ENCODE measurements around the gene AMBRA1.

AMBRA1 gene

DNA sequence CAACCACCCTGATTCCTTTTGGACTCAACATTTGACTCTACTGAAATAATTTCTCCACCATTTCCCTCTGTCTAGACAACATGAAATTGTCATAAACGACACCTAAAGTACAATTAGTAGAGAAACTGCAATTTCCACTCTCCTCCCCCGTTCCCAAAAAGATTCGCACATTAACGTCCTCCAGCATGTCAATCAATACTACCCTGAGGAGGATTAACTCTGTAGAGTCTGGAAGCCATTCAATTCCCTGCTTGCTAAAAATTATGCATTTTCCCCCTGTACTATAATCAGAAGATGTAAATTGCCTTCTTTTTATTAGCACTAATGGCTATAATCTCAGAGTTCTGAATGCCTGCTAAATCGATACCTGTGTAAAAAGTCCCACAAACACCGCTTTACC lies 70.5 kb downstream of the AMBRA1 start:
- TF ChIP-seq GABPA (IDR thresholded peaks at IDR 0.05; ENCODE audit: low read depth) (no peak), REST (IDR thresholded peaks at IDR 0.05; ENCODE audit: insufficient replicate concordance, low read depth) (no peak), SPI1 (IDR thresholded peaks at IDR 0.05; ENCODE audit: borderline replicate concordance, low read depth) (no peak), CTCF (IDR thresholded peaks at IDR 0.05; ENCODE audit: insufficient read depth, low read length) (no peak), POLR2AphosphoS5 (IDR thresholded peaks at IDR 0.05; ENCODE audit: low read depth) (no peak)
- Histone ChIP-seq H3K27ac (replicated peaks) (no peak overlapping the region), H3K4me3 (replicated peaks; ENCODE audit: insufficient read depth, low read length) (no peak overlapping the region), H3K27me3 (ENCODE audit: insufficient read depth, poor library complexity, severe bottlenecking) (no peaks in the 10 kb centered on the region)
- no peak for DNase-seq (ENCODE audit: low read depth in 1 of 2, low spot score in 1 of 2)

GRCh38 chr11:46522682-46523281 lies 71.0 kb downstream of the AMBRA1 start:
- TF ChIP-seq GABPA (IDR thresholded peaks at IDR 0.05; ENCODE audit: low read depth) = no peak
- TF ChIP-seq REST (IDR thresholded peaks at IDR 0.05; ENCODE audit: insufficient replicate concordance, low read depth) = no peak
- no peak for TF ChIP-seq POLR2AphosphoS5 (IDR thresholded peaks at IDR 0.05; ENCODE audit: low read depth)
- TF ChIP-seq SPI1 (IDR thresholded peaks at IDR 0.05; ENCODE audit: borderline replicate concordance, low read depth) = no peak
- no peak for TF ChIP-seq CTCF (IDR thresholded peaks at IDR 0.05; ENCODE audit: insufficient read depth, low read length)
- Histone ChIP-seq H3K27me3 (ENCODE audit: insufficient read depth, poor library complexity, severe bottlenecking) (no peaks in the 10 kb centered on the region), H3K27ac (replicated peaks) (peak overlapping the region; percentile 37), H3K4me3 (replicated peaks; ENCODE audit: insufficient read depth, low read length) (no peak overlapping the region)
- DNase-seq (ENCODE audit: low read depth in 1 of 2, low spot score in 1 of 2) = no peak

DNA sequence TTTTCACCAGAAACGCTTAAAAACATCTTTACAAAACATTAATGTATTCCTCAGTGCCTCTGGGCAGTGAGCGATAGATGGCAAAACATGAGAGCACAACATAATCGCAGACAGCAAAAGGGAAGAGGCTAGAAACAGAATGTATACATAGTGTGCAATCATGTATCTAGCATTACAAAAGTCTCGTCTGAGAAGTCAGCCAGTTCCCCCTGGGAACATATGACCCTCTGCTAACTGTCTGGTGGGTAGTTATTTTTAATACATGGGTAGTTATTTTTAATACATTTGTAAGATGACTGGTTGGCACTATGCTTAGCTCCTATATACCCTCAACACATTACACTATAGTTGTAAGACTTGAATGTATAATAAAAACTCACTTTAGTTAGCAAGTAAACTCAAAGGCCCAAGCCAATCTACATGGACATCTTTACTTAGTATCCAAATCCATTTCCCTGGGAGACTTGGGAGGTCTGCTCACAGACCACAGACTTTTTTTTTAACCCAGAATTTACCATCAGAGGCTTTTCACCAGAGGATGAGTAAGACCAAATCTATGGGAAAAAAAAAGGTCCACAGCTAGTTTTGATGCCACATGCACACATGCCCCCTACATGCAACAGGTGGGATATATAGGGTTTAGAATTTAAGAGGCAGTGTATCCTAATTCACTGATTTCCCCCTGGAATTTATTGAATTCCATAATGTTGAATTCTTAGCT lies 71.7 kb downstream of the AMBRA1 start:
- DNase-seq (ENCODE audit: low read depth in 1 of 2, low spot score in 1 of 2) = peak in 1 of 2 experiments; percentile 33
- H3K4me3 ChIP-seq (replicated peaks; ENCODE audit: insufficient read depth, low read length) = no peak overlapping the region
- H3K27me3 ChIP-seq (ENCODE audit: insufficient read depth, poor library complexity, severe bottlenecking) = no peaks in the 10 kb centered on the region
- peak overlapping the region; percentile 37 for H3K27ac ChIP-seq (replicated peaks)
- TF ChIP-seq CTCF (IDR thresholded peaks at IDR 0.05; ENCODE audit: insufficient read depth, low read length) = no peak
- TF ChIP-seq REST (IDR thresholded peaks at IDR 0.05; ENCODE audit: insufficient replicate concordance, low read depth) = no peak
- no peak for TF ChIP-seq GABPA (IDR thresholded peaks at IDR 0.05; ENCODE audit: low read depth)
- TF ChIP-seq POLR2AphosphoS5 (IDR thresholded peaks at IDR 0.05; ENCODE audit: low read depth) = no peak
- TF ChIP-seq SPI1 (IDR thresholded peaks at IDR 0.05; ENCODE audit: borderline replicate concordance, low read depth) = no peak
